ENCODE results near the gene MTM1.

DNA sequence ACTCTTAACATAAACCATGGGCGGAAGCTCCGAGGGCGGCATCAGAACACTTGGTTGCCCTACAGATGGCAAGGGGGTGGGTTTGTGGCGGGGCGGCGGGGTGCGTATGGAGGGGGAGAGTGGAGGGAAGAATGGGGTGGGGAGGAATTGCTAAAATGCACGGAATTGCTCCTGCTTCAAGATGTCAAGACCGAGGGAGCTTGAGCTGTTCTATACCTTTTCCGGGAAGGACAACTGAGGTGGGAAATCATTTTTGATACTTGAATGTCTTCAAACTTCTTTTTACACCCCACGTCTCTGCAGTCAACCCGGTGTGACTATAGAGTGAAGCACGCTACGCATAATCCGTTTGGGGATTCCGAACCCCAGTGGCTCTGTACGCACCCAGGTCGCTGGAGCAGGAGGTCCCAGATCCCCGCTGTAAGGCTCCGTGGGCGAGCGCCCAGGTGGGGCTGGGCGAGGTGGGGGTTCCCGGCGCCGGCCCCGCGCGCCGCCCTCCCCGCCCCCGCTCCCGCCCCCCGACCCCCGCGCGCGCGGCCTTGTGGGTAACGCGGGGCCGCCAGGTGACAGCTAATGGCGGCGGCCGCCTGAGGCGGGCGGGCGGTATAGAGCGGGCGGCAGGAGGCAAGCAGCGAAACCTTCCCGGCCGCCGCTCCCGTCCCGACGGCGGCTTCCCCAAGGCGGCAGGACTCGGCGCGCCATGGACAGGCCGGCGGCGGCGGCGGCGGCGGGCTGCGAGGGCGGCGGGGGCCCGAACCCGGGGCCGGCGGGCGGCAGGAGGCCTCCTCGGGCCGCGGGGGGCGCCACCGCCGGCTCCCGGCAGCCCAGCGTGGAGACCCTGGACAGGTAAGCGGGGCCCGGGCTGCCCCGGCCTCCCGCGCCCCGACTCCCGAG is 124.7 kb downstream of the MTM1 start, which contains the start of gene MTMR1:
- TF ChIP-seq, protein P1, sequence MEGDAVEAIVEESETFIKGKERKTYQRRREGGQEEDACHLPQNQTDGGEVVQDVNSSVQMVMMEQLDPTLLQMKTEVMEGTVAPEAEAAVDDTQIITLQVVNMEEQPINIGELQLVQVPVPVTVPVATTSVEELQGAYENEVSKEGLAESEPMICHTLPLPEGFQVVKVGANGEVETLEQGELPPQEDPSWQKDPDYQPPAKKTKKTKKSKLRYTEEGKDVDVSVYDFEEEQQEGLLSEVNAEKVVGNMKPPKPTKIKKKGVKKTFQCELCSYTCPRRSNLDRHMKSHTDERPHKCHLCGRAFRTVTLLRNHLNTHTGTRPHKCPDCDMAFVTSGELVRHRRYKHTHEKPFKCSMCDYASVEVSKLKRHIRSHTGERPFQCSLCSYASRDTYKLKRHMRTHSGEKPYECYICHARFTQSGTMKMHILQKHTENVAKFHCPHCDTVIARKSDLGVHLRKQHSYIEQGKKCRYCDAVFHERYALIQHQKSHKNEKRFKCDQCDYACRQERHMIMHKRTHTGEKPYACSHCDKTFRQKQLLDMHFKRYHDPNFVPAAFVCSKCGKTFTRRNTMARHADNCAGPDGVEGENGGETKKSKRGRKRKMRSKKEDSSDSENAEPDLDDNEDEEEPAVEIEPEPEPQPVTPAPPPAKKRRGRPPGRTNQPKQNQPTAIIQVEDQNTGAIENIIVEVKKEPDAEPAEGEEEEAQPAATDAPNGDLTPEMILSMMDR (conservative IDR thresholded peaks at IDR 0.05; ENCODE audit: low read length), result no peak
- no peak for TF ChIP-seq EZH2phosphoT487 (IDR thresholded peaks at IDR 0.05; ENCODE audit: borderline replicate concordance)
